Fibroblast of lung (primary cell): ENCODE results near the gene RIN1. TPM values are rescaled to one million over a fixed set of nuclear protein-coding genes. Genes with fewer than 3 reads are reported as not detected.

Experiments used
- DNase-seq, 2 donors: peaks; one replicate each; pipeline versions ENCODE4 v3.0.0 to v3.0.0-alpha.2; 2010; ENCODE audit warnings: low read depth in 2 of 2
- H2AFZ ChIP-seq: 2 replicates; pipeline ENCODE4 v1.5.1; 2012; ENCODE audit warnings: low read length, control low read depth, inconsistent platforms
- H3K27ac ChIP-seq: 2 replicates; pipeline ENCODE4 v1.5.1; 2011; ENCODE audit warnings: low read length, control low read depth; ENCODE audit not compliant: insufficient read depth
- H3K27me3 ChIP-seq: 2 replicates; pipeline ENCODE4 v1.5.1; 2011; ENCODE audit warnings: mild to moderate bottlenecking, low read length; ENCODE audit not compliant: control insufficient read depth, insufficient read depth
- H3K36me3 ChIP-seq: 2 replicates; pipeline ENCODE4 v1.5.1; 2011; ENCODE audit warnings: low read length; ENCODE audit not compliant: control insufficient read depth, insufficient read depth
- H3K4me1 ChIP-seq: 2 replicates; pipeline ENCODE4 v1.5.1; 2011; ENCODE audit warnings: low read length; ENCODE audit not compliant: control insufficient read depth, insufficient read depth; ENCODE audit errors: extremely low read depth
- H3K4me2 ChIP-seq: 2 replicates; pipeline ENCODE4 v1.5.1; 2011; ENCODE audit warnings: low read length, control low read depth; ENCODE audit not compliant: insufficient read depth; ENCODE audit errors: extremely low read depth
- H3K4me3 ChIP-seq, 4 experiments: fragments of 200-600 bp in 1 of 4; sonication (generic) in 1 of 4; replicated peaks in 1 of 4; 2 replicates each; pipeline ENCODE4 v1.5.1; 2011 to 2016; ENCODE audit warnings: low read length in 4 of 4, low read depth in 3 of 4, mild to moderate bottlenecking in 3 of 4, control low read depth in 2 of 4, inconsistent platforms in 1 of 4, mixed read lengths in 1 of 4; ENCODE audit not compliant: insufficient read depth in 1 of 4; ENCODE audit errors: control extremely low read depth in 1 of 4
- H3K79me2 ChIP-seq: 2 replicates; pipeline ENCODE4 v1.5.1; 2012; ENCODE audit warnings: mild to moderate bottlenecking, low read length, inconsistent platforms; ENCODE audit not compliant: control insufficient read depth, insufficient read depth
- H3K9ac ChIP-seq: 2 replicates; pipeline ENCODE4 v1.5.1; 2011; ENCODE audit warnings: mild to moderate bottlenecking, low read length, control low read depth; ENCODE audit not compliant: insufficient read depth
- H3K9me3 ChIP-seq: 2 replicates; pipeline ENCODE4 v1.5.1; 2012; ENCODE audit warnings: low read depth, low read length; ENCODE audit not compliant: control insufficient read depth, insufficient read depth
- H4K20me1 ChIP-seq: 2 replicates; pipeline ENCODE4 v1.5.1; 2011; ENCODE audit warnings: low read length; ENCODE audit not compliant: control insufficient read depth, insufficient read depth; ENCODE audit errors: extremely low read depth
- CTCF ChIP-seq, 2 donors: IDR thresholded peaks in 1 of 2; conservative IDR thresholded peaks in 1 of 2; 1 replicate in 1 of 2; 2 replicates in 1 of 2; pipeline ENCODE4 v1.5.1; 2011 to 2012; ENCODE audit warnings: low read length in 2 of 2, control low read depth in 1 of 2, inconsistent platforms in 1 of 2, low read depth in 1 of 2, mild to moderate bottlenecking in 1 of 2
- EZH2 ChIP-seq: IDR thresholded peaks from 2 replicates; pipeline ENCODE4 v1.5.1; 2012; ENCODE audit warnings: low read length, control low read depth, mild to moderate bottlenecking; ENCODE audit errors: missing control alignments
- polyA plus RNA-seq, 2 donors: library from polyadenylated mRNA; depleted of rRNA in 1 of 2; stranded (reverse) in 1 of 2; unstranded in 1 of 2; fragments of >200 nt; gene quantifications; 2 replicates each; pipeline ENCODE4 v1.2.1, GENCODE V29; 2011 to 2012; ENCODE audit warnings: missing spikeins in 1 of 2
- total RNA-seq: library from RNA; depleted of rRNA; stranded (reverse); fragments of >200 nt; gene quantifications from 2 replicates; pipeline ENCODE4 v1.2.1, GENCODE V29; 2014

The RIN1 gene
- total and polyA plus RNA-seq, 2 donors (not counting 1 experiment from before 2014, with no cell fraction given): 6.3 to 22.1 TPM

GRCh38 chr11:66325263-66325671 is 11.0 kb downstream of the RIN1 start:
- H3K4me1 ChIP-seq: peaks cover 48% of the 10 kb centered on the region
- DNase-seq: peak in 1 of 2 donors; percentile 9
- H3K4me2 ChIP-seq: no peak overlapping the region
- no peaks in the 10 kb centered on the region for H3K27me3 ChIP-seq
- H4K20me1 ChIP-seq: no peaks in the 10 kb centered on the region
- no peaks in the 10 kb centered on the region for H3K36me3 ChIP-seq
- H3K4me3 ChIP-seq: no peak overlapping the region
- TF ChIP-seq EZH2: no peak
- no peak for TF ChIP-seq CTCF (conservative IDR thresholded peaks at IDR 0.05 in 1 of 2, IDR thresholded peaks at IDR 0.05 in 1 of 2; ENCODE audit: low read depth in 1 of 2, low read length in 2 of 2)
- no peaks in the 10 kb centered on the region for H3K9me3 ChIP-seq
- H3K79me2 ChIP-seq: no peaks in the 10 kb centered on the region
- H2AFZ ChIP-seq: no peak overlapping the region
- H3K9ac ChIP-seq: no peak overlapping the region
- H3K27ac ChIP-seq: peak overlapping the region; percentile 31

DNA sequence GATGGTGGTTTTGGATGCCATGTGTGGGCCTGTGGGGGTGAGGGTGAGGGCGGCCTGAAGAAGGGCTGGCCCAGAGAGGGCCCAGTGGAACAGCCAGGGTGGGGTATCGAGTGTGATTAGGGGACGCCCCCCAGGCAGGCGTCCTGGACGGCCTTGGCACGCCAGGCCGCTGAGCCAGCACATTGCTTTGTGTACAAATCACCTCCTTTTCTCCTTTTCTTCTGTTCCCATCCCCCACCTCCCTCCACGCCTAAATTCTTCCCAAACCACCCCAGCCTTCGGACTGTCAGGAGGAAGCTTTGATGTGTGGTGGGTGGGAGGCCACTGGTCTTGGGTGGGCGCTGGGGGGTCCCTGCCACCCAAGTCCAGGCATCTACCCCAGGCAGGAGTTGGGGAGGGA is 11.6 kb downstream of the RIN1 start:
- TF ChIP-seq CTCF (conservative IDR thresholded peaks at IDR 0.05 in 1 of 2, IDR thresholded peaks at IDR 0.05 in 1 of 2; ENCODE audit: low read depth in 1 of 2, low read length in 2 of 2): no peak
- TF ChIP-seq EZH2: no peak
- peak; percentile 44 to 61 for DNase-seq
- Histone ChIP-seq H3K4me3 (no peak overlapping the region), H3K27me3 (no peaks in the 10 kb centered on the region), H2AFZ (no peak overlapping the region), H4K20me1 (no peaks in the 10 kb centered on the region), H3K36me3 (no peaks in the 10 kb centered on the region), H3K4me2 (peak overlapping the region; percentile 13), H3K4me1 (peaks cover 48% of the 10 kb centered on the region), H3K9me3 (no peaks in the 10 kb centered on the region), H3K9ac (no peak overlapping the region), H3K79me2 (no peaks in the 10 kb centered on the region), H3K27ac (peak overlapping the region; percentile 54)

DNA sequence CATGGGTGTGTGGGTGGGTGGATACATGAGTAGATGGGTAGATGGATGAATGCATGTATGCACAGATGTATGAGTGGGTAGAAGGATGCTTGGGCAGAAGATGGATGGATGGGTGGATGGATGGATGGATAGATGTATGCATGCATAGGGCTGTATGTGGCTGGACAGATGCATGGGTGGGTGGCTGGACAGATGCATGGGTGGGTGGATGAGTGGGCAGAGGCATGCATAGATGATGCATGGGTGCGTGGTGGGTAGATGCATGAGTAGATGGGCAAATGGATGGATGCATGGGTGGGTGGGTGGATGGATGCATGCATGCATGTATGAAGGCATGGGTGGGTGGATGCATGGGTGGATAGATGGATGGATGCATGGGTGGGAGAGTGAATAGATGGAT is 12.6 kb downstream of the RIN1 start:
- Histone ChIP-seq H3K27me3 (no peaks in the 10 kb centered on the region), H3K27ac (no peak overlapping the region), H3K9me3 (no peaks in the 10 kb centered on the region), H3K36me3 (no peaks in the 10 kb centered on the region), H2AFZ (no peak overlapping the region), H3K4me2 (no peak overlapping the region), H3K4me3 (no peak overlapping the region), H4K20me1 (no peaks in the 10 kb centered on the region), H3K79me2 (no peaks in the 10 kb centered on the region), H3K4me1 (peaks cover 51% of the 10 kb centered on the region), H3K9ac (no peak overlapping the region)
- no peak for DNase-seq
- no peak for TF ChIP-seq CTCF (conservative IDR thresholded peaks at IDR 0.05 in 1 of 2, IDR thresholded peaks at IDR 0.05 in 1 of 2; ENCODE audit: low read depth in 1 of 2, low read length in 2 of 2)
- no peak for TF ChIP-seq EZH2
